ENCODE data around the gene PTPRT. TPM values are rescaled to one million over a fixed set of nuclear protein-coding genes. Genes with fewer than 3 reads are reported as not detected.

Gene PTPRT
- total RNA-seq, 1 experiment from 2014 or later: not detected

DNA sequence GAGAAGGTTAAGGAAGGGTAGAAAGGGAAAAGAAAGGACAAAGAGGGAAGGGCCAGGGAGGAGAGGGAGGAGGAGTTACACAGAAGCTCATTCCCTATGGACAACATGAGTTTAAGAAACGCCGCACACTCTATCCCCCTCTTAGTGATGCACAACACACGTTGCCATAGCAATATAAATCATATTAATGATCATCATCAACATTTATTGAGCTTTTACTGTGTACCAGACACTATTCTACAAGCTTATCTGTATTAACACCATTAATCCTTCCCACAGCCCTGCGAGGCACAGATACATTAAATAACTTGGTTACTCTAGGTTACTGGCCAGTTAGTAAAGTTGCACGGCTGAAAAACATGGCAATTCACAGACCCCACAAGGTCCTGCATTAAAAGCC, 234.8 kb downstream of the PTPRT start:
- Histone ChIP-seq H3K27me3 (ENCODE audit: control insufficient read depth, insufficient read depth, low read length) (no peaks in the 10 kb centered on the region; the same call in 1 of the 2 replicates), H3K27ac (ENCODE audit: low read length) (no peak overlapping the region), H3K4me1 (ENCODE audit: control insufficient read depth, insufficient read depth, low read length) (no peaks in the 10 kb centered on the region), H3K4me3 (ENCODE audit: low read depth in 2 of 2, low read length in 2 of 2) (no peak overlapping the region), H3K9me3 (ENCODE audit: control insufficient read depth, insufficient read depth, low read depth, low read length) (no peaks in the 10 kb centered on the region), H3K36me3 (ENCODE audit: control insufficient read depth, insufficient read depth, low read length) (no peaks in the 10 kb centered on the region)
- TF ChIP-seq TCF7L2 (IDR thresholded peaks at IDR 0.05; ENCODE audit: low read depth, low read length) (no peak), REST (IDR thresholded peaks at IDR 0.05; ENCODE audit: insufficient read depth in 1 of 2, low read depth in 2 of 2, low read length in 1 of 2) (no peak)
- TF ChIP-seq, protein P1, sequence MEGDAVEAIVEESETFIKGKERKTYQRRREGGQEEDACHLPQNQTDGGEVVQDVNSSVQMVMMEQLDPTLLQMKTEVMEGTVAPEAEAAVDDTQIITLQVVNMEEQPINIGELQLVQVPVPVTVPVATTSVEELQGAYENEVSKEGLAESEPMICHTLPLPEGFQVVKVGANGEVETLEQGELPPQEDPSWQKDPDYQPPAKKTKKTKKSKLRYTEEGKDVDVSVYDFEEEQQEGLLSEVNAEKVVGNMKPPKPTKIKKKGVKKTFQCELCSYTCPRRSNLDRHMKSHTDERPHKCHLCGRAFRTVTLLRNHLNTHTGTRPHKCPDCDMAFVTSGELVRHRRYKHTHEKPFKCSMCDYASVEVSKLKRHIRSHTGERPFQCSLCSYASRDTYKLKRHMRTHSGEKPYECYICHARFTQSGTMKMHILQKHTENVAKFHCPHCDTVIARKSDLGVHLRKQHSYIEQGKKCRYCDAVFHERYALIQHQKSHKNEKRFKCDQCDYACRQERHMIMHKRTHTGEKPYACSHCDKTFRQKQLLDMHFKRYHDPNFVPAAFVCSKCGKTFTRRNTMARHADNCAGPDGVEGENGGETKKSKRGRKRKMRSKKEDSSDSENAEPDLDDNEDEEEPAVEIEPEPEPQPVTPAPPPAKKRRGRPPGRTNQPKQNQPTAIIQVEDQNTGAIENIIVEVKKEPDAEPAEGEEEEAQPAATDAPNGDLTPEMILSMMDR (IDR thresholded peaks at IDR 0.05): no peak
- ChIA-PET POLR2A (no interaction called here), CTCF (no interaction called here)
- in situ Hi-C loops (cut with HindIII; ENCODE audit: low pct_unique_long_range_greater_than_20kb, low sequenced_read_pairs): no loop called here
- ATAC-seq (no peak), DNase-seq (ENCODE audit: low read depth, low spot score) (no peak)
- intact Hi-C loops (cut with micrococcal nuclease; ENCODE audit: unreplicated experiment): no loop called here
- BruUV-seq (replicated peaks): no TSS peak

DNA sequence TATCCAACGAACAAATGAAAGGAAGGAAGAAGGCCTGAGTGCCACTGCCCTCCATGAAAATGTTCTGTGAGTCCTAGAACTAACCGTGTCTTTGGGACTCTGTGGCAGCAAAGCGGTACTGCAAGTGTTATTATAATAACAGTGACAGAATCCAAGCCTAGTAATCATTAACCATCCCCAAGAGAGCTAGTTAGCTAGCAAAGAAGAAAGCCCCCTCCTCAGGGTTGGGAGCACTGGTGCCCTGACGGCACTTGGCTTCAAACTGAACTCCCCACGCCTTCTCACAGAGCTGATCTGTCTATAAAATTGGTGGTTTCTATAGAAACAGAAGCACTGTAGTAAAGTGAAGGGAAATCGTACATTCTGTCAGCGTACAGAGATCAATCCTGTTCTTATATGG, 239.8 kb downstream of the PTPRT start:
- ATAC-seq: no peak
- no peaks in the 10 kb centered on the region for H3K4me1 ChIP-seq (ENCODE audit: control insufficient read depth, insufficient read depth, low read length)
- H3K4me3 ChIP-seq (ENCODE audit: low read depth in 2 of 2, low read length in 2 of 2): no peak overlapping the region
- TF ChIP-seq, protein P1 (IDR thresholded peaks at IDR 0.05): no peak
- no peak for TF ChIP-seq SIN3A (IDR thresholded peaks at IDR 0.05; ENCODE audit: borderline replicate concordance, insufficient read depth, low read depth, low read length)
- no peak for TF ChIP-seq TCF7L2 (IDR thresholded peaks at IDR 0.05; ENCODE audit: low read depth, low read length)
- TF ChIP-seq POLR2AphosphoS5 (IDR thresholded peaks at IDR 0.05; ENCODE audit: low read depth, low read length): no peak
- TF ChIP-seq REST (IDR thresholded peaks at IDR 0.05; ENCODE audit: insufficient read depth in 1 of 2, low read depth in 2 of 2, low read length in 1 of 2): no peak
- ChIA-PET POLR2A (interaction anchor here (0.6 kb wide), 1 partner anchor 30 kb away, joined by 3 read pairs; no protein-coding TSS in a partner anchor), CTCF (no interaction called here)
- H3K27me3 ChIP-seq (ENCODE audit: control insufficient read depth, insufficient read depth, low read length): no peaks in the 10 kb centered on the region
- H3K27ac ChIP-seq (ENCODE audit: low read length): no peak overlapping the region
- no peaks in the 10 kb centered on the region for H3K36me3 ChIP-seq (ENCODE audit: control insufficient read depth, insufficient read depth, low read length)
- no peaks in the 10 kb centered on the region for H3K9me3 ChIP-seq (ENCODE audit: control insufficient read depth, insufficient read depth, low read depth, low read length)
- DNase-seq (ENCODE audit: low read depth, low spot score): no peak
- BruUV-seq (replicated peaks): no TSS peak
- in situ Hi-C loops (cut with HindIII; ENCODE audit: low pct_unique_long_range_greater_than_20kb, low sequenced_read_pairs) (no loop called here), intact Hi-C loops (cut with micrococcal nuclease; ENCODE audit: unreplicated experiment) (no loop called here)

Measured in Panc1 (cell line).